CD4-positive, alpha-beta memory T cell (primary cell): Measurements from ENCODE around the gene ARF3. TPM values are rescaled to one million over a fixed set of nuclear protein-coding genes. Genes with fewer than 3 reads are reported as not detected.

Experiments used
- CTCF ChIA-PET: fragments of 350-600 bp; sonication (Branson Sonifier 250); formaldehyde crosslinking; loops from one replicate; lab custom pipeline; 2021; ENCODE audit warnings: inconsistent platforms; ENCODE audit not compliant: partially characterized antibody; lab: Charles Lee
- POLR2A ChIA-PET: fragments of 350-600 bp; sonication (Branson Sonifier 250); formaldehyde crosslinking; loops from one replicate; lab custom pipeline; 2021; ENCODE audit not compliant: partially characterized antibody; lab: Charles Lee
- DNase-seq, 5 donors: peaks; one replicate each; pipeline versions ENCODE4 v3.0.0 to v3.0.0-alpha.2; 2020 to 2022; ENCODE audit warnings: mixed read lengths in 1 of 5
- H3K27ac ChIP-seq: one replicate; pipeline ENCODE4 v1.7.0; 2013; ENCODE audit warnings: low read depth, low read length
- H3K27me3 ChIP-seq: 2 replicates; pipeline ENCODE4 v1.7.0; 2013; ENCODE audit warnings: mild to moderate bottlenecking, low read length, moderate library complexity; ENCODE audit not compliant: insufficient read depth
- H3K36me3 ChIP-seq: 2 replicates; pipeline ENCODE4 v1.7.0; 2013; ENCODE audit warnings: mild to moderate bottlenecking, low read length, moderate library complexity; ENCODE audit not compliant: insufficient read depth
- H3K4me1 ChIP-seq: 2 replicates; pipeline ENCODE4 v1.7.0; 2013; ENCODE audit warnings: mild to moderate bottlenecking, low read length, moderate library complexity; ENCODE audit not compliant: insufficient read depth
- H3K4me3 ChIP-seq, 2 donors: one replicate each; pipeline ENCODE4 v1.7.0; 2013; ENCODE audit warnings: low read length in 2 of 2, mild to moderate bottlenecking in 1 of 2
- H3K9me3 ChIP-seq, 2 donors: one replicate each; pipeline ENCODE4 v1.7.0; 2013; ENCODE audit warnings: low read length in 2 of 2, control low read depth in 1 of 2; ENCODE audit not compliant: control insufficient read depth in 1 of 2
- H3K27ac Mint-ChIP-seq, 7 donors: one replicate each; pipeline ENCODE4 v1.8.0; 2020 to 2021; ENCODE audit warnings: mixed read lengths in 7 of 7, mild to moderate bottlenecking in 6 of 7, inconsistent platforms in 3 of 7, moderate library complexity in 3 of 7
- H3K27me3 Mint-ChIP-seq, 2 donors: one replicate each; pipeline ENCODE4 v1.8.0; 2020 to 2021; ENCODE audit warnings: mixed read lengths in 2 of 2
- H3K36me3 Mint-ChIP-seq, 2 donors: one replicate each; pipeline ENCODE4 v1.8.0; 2020 to 2021; ENCODE audit warnings: mixed read lengths in 2 of 2, inconsistent platforms in 1 of 2, mild to moderate bottlenecking in 1 of 2
- H3K4me1 Mint-ChIP-seq, 4 donors: one replicate each; pipeline ENCODE4 v1.8.0; 2020 to 2021; ENCODE audit warnings: mixed read lengths in 4 of 4, mild to moderate bottlenecking in 1 of 4
- H3K4me3 Mint-ChIP-seq, 8 donors: one replicate each; pipeline ENCODE4 v1.8.0; 2020 to 2021; ENCODE audit warnings: mixed read lengths in 8 of 8, mild to moderate bottlenecking in 7 of 8, moderate library complexity in 6 of 8, inconsistent platforms in 3 of 8
- H3K9me3 Mint-ChIP-seq, 8 donors: one replicate each; pipeline ENCODE4 v1.8.0; 2020 to 2021; ENCODE audit warnings: mixed read lengths in 8 of 8, mild to moderate bottlenecking in 5 of 8, inconsistent platforms in 3 of 8, moderate library complexity in 1 of 8
- intact Hi-C: fragments of 100-400 bp; cut with micrococcal nuclease; formaldehyde crosslinking; loops from one replicate; pipeline ENCODE4 v1.15.1; 2023
- polyA plus RNA-seq, 2 donors: library from polyadenylated mRNA; unstranded; fragments of 300-500 nt; fragmentation: Illumina TruSeq; gene quantifications; one replicate each; pipeline ENCODE4 v1.2.3, GENCODE V29; 2021
- total RNA-seq, 2 experiments: library from RNA; stranded (reverse); gene quantifications; one replicate each; pipeline ENCODE4 v1.2.3, GENCODE V29; 2021

The ARF3 gene
- total and polyA plus RNA-seq, 4 experiments from 2014 or later = 22.6 to 77.5 (median 50.5) TPM

GRCh38 chr12:48981757-48982157 is 24.5 kb upstream of the ARF3 start:
- no peak for DNase-seq
- ChIA-PET CTCF (interaction anchor here (1.0 to 13.4 kb wide), 9 partner anchors 12 to 128 kb away, joined by 3 to 244 read pairs (median 11); partner anchors contain the start of genes ARF3, DDN, DDX23 and FKBP11), POLR2A (interaction anchor here (0.8 to 6.4 kb wide), 13 partner anchors 12 to 149 kb away, joined by 3 to 55 read pairs (median 18); partner anchors contain the start of genes ARF3, DDN, DDX23 and FKBP11)
- peaks cover 47% of the 10 kb centered on the region for H3K4me1 ChIP-seq
- H3K36me3 ChIP-seq = no peaks in the 10 kb centered on the region
- Mint-ChIP-seq H3K9me3 (peaks cover 0 to 13% (median 0%) of the 10 kb centered on the region in 8 donors), H3K4me3 (peak overlapping the region; percentile 85 to 91 (median 88)), H3K27ac (peak overlapping the region; percentile 59 to 96 (median 93)), H3K4me1 (peaks cover 33 to 54% (median 42%) of the 10 kb centered on the region in 4 donors), H3K27me3 (peaks cover 0 to 13% of the 10 kb centered on the region in 2 donors), H3K36me3 (peaks cover 0 to 1% of the 10 kb centered on the region in 2 donors)
- peak overlapping the region; percentile 20 for H3K27ac ChIP-seq
- H3K27me3 ChIP-seq = peaks cover 6% of the 10 kb centered on the region
- H3K9me3 ChIP-seq = no peaks in the 10 kb centered on the region
- H3K4me3 ChIP-seq = peak overlapping the region in 1 of 2 donors; percentile 73
- intact Hi-C loops = loop anchor here (2.0 kb wide), 2 partner anchors 13 to 45 kb away; no protein-coding TSS in a partner anchor

- Mint-ChIP-seq H3K4me3 (peak overlapping the region; percentile 85 to 91 (median 89)), H3K27ac (peak overlapping the region; percentile 77 to 96 (median 93)), H3K36me3 (peaks cover 0 to 1% of the 10 kb centered on the region in 2 donors), H3K9me3 (peaks cover 0 to 13% (median 0%) of the 10 kb centered on the region in 8 donors), H3K4me1 (peaks cover 33 to 56% (median 43%) of the 10 kb centered on the region in 4 donors), H3K27me3 (peaks cover 2 to 13% of the 10 kb centered on the region in 2 donors)
- peak overlapping the region; percentile 29 for H3K27ac ChIP-seq
- CTCF ChIA-PET = interaction anchor here (0.8 to 13.4 kb wide), 8 partner anchors 13 to 128 kb away, joined by 3 to 244 read pairs (median 56); partner anchors contain the start of genes ARF3, DDN, DDX23 and FKBP11
- H3K4me1 ChIP-seq = peaks cover 47% of the 10 kb centered on the region
- intact Hi-C loops = loop anchor here (1.0 to 2.0 kb wide), 4 partner anchors 7 to 44 kb away; no protein-coding TSS in a partner anchor
- POLR2A ChIA-PET = interaction anchor here (0.8 to 6.4 kb wide), 16 partner anchors 11 to 150 kb away, joined by 3 to 55 read pairs (median 6); partner anchors contain the start of genes ARF3, DDN, DDX23 and FKBP11
- H3K27me3 ChIP-seq = peaks cover 6% of the 10 kb centered on the region
- H3K9me3 ChIP-seq = no peaks in the 10 kb centered on the region
- H3K4me3 ChIP-seq = peak overlapping the region; percentile 29 to 73
- DNase-seq = peak; percentile 65 to 82 (median 74)
- H3K36me3 ChIP-seq = no peaks in the 10 kb centered on the region
These were observed 23.9 kb upstream of the ARF3 start for GRCh38 chr12:48980953-48981756.

- Mint-ChIP-seq H3K9me3 (peaks cover 0 to 13% (median 0%) of the 10 kb centered on the region in 8 donors), H3K4me3 (peak overlapping the region; percentile 85 to 91 (median 89)), H3K4me1 (peaks cover 33 to 58% (median 44%) of the 10 kb centered on the region in 4 donors), H3K36me3 (peaks cover 0 to 1% of the 10 kb centered on the region in 2 donors), H3K27ac (peak overlapping the region; percentile 77 to 96 (median 93)), H3K27me3 (peaks cover 2 to 13% of the 10 kb centered on the region in 2 donors)
- no peaks in the 10 kb centered on the region for H3K9me3 ChIP-seq
- H3K27me3 ChIP-seq = peaks cover 6% of the 10 kb centered on the region
- intact Hi-C loops = loop anchor here (1.0 to 2.0 kb wide), 4 partner anchors 8 to 44 kb away; no protein-coding TSS in a partner anchor
- no peaks in the 10 kb centered on the region for H3K36me3 ChIP-seq
- peaks cover 47% of the 10 kb centered on the region for H3K4me1 ChIP-seq
- ChIA-PET POLR2A (interaction anchor here (0.8 to 6.4 kb wide), 19 partner anchors 8 to 151 kb away, joined by 3 to 55 read pairs (median 5); partner anchors contain the start of genes ARF3, DDN, DDX23 and FKBP11), CTCF (interaction anchor here (0.8 to 13.4 kb wide), 10 partner anchors 13 to 128 kb away, joined by 3 to 244 read pairs (median 49); partner anchors contain the start of genes ARF3, DDN, DDX23 and FKBP11)
- DNase-seq = peak in 3 of 5 donors; percentile 39 to 47 (median 41)
- peak overlapping the region; percentile 66 to 73 for H3K4me3 ChIP-seq
- H3K27ac ChIP-seq = peak overlapping the region; percentile 29
These were observed 23.2 kb upstream of the ARF3 start for GRCh38 chr12:48980389-48980952.

- POLR2A ChIA-PET = interaction anchor here (0.7 to 6.4 kb wide), 17 partner anchors 9 to 151 kb away, joined by 3 to 55 read pairs (median 6); partner anchors contain the start of genes ARF3, DDN, DDX23 and FKBP11
These were observed 22.5 kb upstream of the ARF3 start for GRCh38 chr12:48979602-48980388.

GRCh38 chr12:48978741-48979601 is 21.7 kb upstream of the ARF3 start:
- H3K27ac Mint-ChIP-seq = peak overlapping the region; percentile 70 to 96 (median 83)
- H3K4me1 Mint-ChIP-seq = peaks cover 33 to 58% (median 44%) of the 10 kb centered on the region in 4 donors
- H3K27me3 Mint-ChIP-seq = peaks cover 6 to 17% of the 10 kb centered on the region in 2 donors
- peaks cover 0 to 1% of the 10 kb centered on the region in 2 donors for H3K36me3 Mint-ChIP-seq
- H3K4me3 Mint-ChIP-seq = peak overlapping the region; percentile 85 to 91 (median 89)
- peaks cover 6% of the 10 kb centered on the region for H3K27me3 ChIP-seq
- intact Hi-C loops = loop anchor here (1.0 to 5.0 kb wide), 3 partner anchors 22 to 77 kb away; partner anchors contain the start of genes ARF3 and FKBP11
- peaks cover 47% of the 10 kb centered on the region for H3K4me1 ChIP-seq
- CTCF ChIA-PET = interaction anchor here (0.6 to 13.4 kb wide), 20 partner anchors 11 to 126 kb away, joined by 3 to 244 read pairs (median 6); partner anchors contain the start of genes ARF3, DDN, DDX23 and FKBP11
- H3K27ac ChIP-seq = peak overlapping the region; percentile 29
- peaks cover 0 to 13% (median 0%) of the 10 kb centered on the region in 8 donors for H3K9me3 Mint-ChIP-seq
- H3K4me3 ChIP-seq = peak overlapping the region; percentile 66 to 73
- H3K9me3 ChIP-seq = no peaks in the 10 kb centered on the region
- peak in 1 of 5 donors; percentile 55 for DNase-seq
- H3K36me3 ChIP-seq = no peaks in the 10 kb centered on the region
- POLR2A ChIA-PET = interaction anchor here (0.7 to 6.4 kb wide), 18 partner anchors 9 to 262 kb away, joined by 3 to 55 read pairs (median 5); partner anchors contain the start of genes ARF3, DDN, DDX23 and FKBP11

More at GRCh38 chr12:48979602-48980388, 22.5 kb upstream of the ARF3 start:
- peaks cover 6% of the 10 kb centered on the region for H3K27me3 ChIP-seq
- peaks cover 0 to 13% (median 0%) of the 10 kb centered on the region in 8 donors for H3K9me3 Mint-ChIP-seq
- H3K27ac ChIP-seq = peak overlapping the region; percentile 29
- peaks cover 3 to 13% of the 10 kb centered on the region in 2 donors for H3K27me3 Mint-ChIP-seq
- peak overlapping the region; percentile 66 to 73 for H3K4me3 ChIP-seq
- intact Hi-C loops = loop anchor here (1.0 to 5.0 kb wide), 6 partner anchors 9 to 77 kb away; partner anchors contain the start of gene FKBP11
- no peaks in the 10 kb centered on the region for H3K36me3 ChIP-seq
- no peaks in the 10 kb centered on the region for H3K9me3 ChIP-seq
- CTCF ChIA-PET = interaction anchor here (0.6 to 13.4 kb wide), 11 partner anchors 12 to 127 kb away, joined by 3 to 244 read pairs (median 43); partner anchors contain the start of genes ARF3, DDN, DDX23 and FKBP11
- peaks cover 47% of the 10 kb centered on the region for H3K4me1 ChIP-seq
- H3K36me3 Mint-ChIP-seq = peaks cover 0 to 1% of the 10 kb centered on the region in 2 donors
- H3K27ac Mint-ChIP-seq = peak overlapping the region; percentile 73 to 96 (median 87)
- peak; percentile 54 to 74 (median 57) for DNase-seq
- H3K4me3 Mint-ChIP-seq = peak overlapping the region; percentile 85 to 91 (median 89)
- H3K4me1 Mint-ChIP-seq = peaks cover 33 to 58% (median 44%) of the 10 kb centered on the region in 4 donors
